Measurements from ENCODE around the gene MYOZ1.

- TF ChIP-seq EZH2phosphoT487 (IDR thresholded peaks at IDR 0.05; ENCODE audit: insufficient read depth, low read depth) (no peak), EZH2 (IDR thresholded peaks at IDR 0.05; ENCODE audit: insufficient read depth, poor library complexity, severe bottlenecking) (no peak)
These were observed 43.9 kb downstream of the MYOZ1 start for GRCh38 chr10:73597346-73597745.
